Liver (tissue), 3 donors: ENCODE data around the gene SLU7.

Experiments
- HNF4A ChIP-seq, 2 donors: conservative IDR thresholded peaks; 2 replicates each; pipeline ENCODE4 v1.6.1; 2016; ENCODE audit warnings: antibody characterized with exemption in 2 of 2, mild to moderate bottlenecking in 2 of 2
- HNF4G ChIP-seq: IDR thresholded peaks from 2 replicates; pipeline ENCODE4 v1.6.1; 2016; ENCODE audit warnings: antibody characterized with exemption
- TF ChIP-seq, protein P1 (sequence below): fragments of 150-350 bp; IDR thresholded peaks from 2 replicates; pipeline ENCODE4 v1.5.1; 2017; ENCODE audit warnings: improper control_type of control experiment, low read depth, low read length; ENCODE audit not compliant: missing input control
- TF ChIP-seq, protein P2 (sequence below): IDR thresholded peaks from 2 replicates; pipeline ENCODE4 v1.6.1; 2016; ENCODE audit warnings: antibody characterized with exemption, mild to moderate bottlenecking
- TF ChIP-seq, protein P3 (sequence below): IDR thresholded peaks from 2 replicates; pipeline ENCODE4 v1.6.1; 2016; ENCODE audit warnings: antibody characterized with exemption
- donor health status: healthy.
- donor health status: healthy.

- TF ChIP-seq, protein P1, sequence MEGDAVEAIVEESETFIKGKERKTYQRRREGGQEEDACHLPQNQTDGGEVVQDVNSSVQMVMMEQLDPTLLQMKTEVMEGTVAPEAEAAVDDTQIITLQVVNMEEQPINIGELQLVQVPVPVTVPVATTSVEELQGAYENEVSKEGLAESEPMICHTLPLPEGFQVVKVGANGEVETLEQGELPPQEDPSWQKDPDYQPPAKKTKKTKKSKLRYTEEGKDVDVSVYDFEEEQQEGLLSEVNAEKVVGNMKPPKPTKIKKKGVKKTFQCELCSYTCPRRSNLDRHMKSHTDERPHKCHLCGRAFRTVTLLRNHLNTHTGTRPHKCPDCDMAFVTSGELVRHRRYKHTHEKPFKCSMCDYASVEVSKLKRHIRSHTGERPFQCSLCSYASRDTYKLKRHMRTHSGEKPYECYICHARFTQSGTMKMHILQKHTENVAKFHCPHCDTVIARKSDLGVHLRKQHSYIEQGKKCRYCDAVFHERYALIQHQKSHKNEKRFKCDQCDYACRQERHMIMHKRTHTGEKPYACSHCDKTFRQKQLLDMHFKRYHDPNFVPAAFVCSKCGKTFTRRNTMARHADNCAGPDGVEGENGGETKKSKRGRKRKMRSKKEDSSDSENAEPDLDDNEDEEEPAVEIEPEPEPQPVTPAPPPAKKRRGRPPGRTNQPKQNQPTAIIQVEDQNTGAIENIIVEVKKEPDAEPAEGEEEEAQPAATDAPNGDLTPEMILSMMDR = no peak
- TF ChIP-seq, protein P2, sequence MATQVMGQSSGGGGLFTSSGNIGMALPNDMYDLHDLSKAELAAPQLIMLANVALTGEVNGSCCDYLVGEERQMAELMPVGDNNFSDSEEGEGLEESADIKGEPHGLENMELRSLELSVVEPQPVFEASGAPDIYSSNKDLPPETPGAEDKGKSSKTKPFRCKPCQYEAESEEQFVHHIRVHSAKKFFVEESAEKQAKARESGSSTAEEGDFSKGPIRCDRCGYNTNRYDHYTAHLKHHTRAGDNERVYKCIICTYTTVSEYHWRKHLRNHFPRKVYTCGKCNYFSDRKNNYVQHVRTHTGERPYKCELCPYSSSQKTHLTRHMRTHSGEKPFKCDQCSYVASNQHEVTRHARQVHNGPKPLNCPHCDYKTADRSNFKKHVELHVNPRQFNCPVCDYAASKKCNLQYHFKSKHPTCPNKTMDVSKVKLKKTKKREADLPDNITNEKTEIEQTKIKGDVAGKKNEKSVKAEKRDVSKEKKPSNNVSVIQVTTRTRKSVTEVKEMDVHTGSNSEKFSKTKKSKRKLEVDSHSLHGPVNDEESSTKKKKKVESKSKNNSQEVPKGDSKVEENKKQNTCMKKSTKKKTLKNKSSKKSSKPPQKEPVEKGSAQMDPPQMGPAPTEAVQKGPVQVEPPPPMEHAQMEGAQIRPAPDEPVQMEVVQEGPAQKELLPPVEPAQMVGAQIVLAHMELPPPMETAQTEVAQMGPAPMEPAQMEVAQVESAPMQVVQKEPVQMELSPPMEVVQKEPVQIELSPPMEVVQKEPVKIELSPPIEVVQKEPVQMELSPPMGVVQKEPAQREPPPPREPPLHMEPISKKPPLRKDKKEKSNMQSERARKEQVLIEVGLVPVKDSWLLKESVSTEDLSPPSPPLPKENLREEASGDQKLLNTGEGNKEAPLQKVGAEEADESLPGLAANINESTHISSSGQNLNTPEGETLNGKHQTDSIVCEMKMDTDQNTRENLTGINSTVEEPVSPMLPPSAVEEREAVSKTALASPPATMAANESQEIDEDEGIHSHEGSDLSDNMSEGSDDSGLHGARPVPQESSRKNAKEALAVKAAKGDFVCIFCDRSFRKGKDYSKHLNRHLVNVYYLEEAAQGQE = no peak
- TF ChIP-seq, protein P3, sequence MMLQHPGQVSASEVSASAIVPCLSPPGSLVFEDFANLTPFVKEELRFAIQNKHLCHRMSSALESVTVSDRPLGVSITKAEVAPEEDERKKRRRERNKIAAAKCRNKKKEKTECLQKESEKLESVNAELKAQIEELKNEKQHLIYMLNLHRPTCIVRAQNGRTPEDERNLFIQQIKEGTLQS = no peak
- TF ChIP-seq HNF4A (conservative IDR thresholded peaks at IDR 0.05) (no peak), HNF4G (no peak)
These were observed 58.6 kb downstream of the SLU7 start for GRCh38 chr5:160360310-160360709.
